Chondrocyte (in vitro differentiated cells): Measurements from ENCODE around the gene VWCE. TPM values are rescaled to one million over a fixed set of nuclear protein-coding genes. Genes with fewer than 3 reads are reported as not detected.

Source experiments
- DNase-seq: peaks from one replicate; pipeline ENCODE4 v3.0.0; 2021; ENCODE audit warnings: mixed read lengths, low spot score
- H3K27ac Mint-ChIP-seq: one replicate; pipeline ENCODE4 v1.8.0; 2021; ENCODE audit warnings: mild to moderate bottlenecking, moderate library complexity, mixed read lengths; ENCODE audit not compliant: unreplicated experiment
- H3K27me3 Mint-ChIP-seq: 2 replicates; pipeline ENCODE4 v1.8.0; 2021; ENCODE audit warnings: low read depth, mixed read lengths
- H3K36me3 Mint-ChIP-seq: 2 replicates; pipeline ENCODE4 v1.8.0; 2021; ENCODE audit warnings: low read depth, mixed read lengths
- H3K4me1 Mint-ChIP-seq: 2 replicates; pipeline ENCODE4 v1.8.0; 2021; ENCODE audit warnings: low read depth, mild to moderate bottlenecking, mixed read lengths
- H3K4me3 Mint-ChIP-seq: one replicate; pipeline ENCODE4 v1.8.0; 2021; ENCODE audit warnings: mild to moderate bottlenecking, moderate library complexity, mixed read lengths; ENCODE audit not compliant: unreplicated experiment
- H3K9me3 Mint-ChIP-seq: 2 replicates; pipeline ENCODE4 v1.8.0; 2021; ENCODE audit warnings: low read depth, mixed read lengths
- total RNA-seq: library from RNA; stranded (reverse); gene quantifications from 3 replicates; pipeline ENCODE4 v1.2.1, GENCODE V29; 2021
- TF ChIP-seq, protein P1 (sequence below): fragments of 200-600 bp; sonication (generic); IDR thresholded peaks from 2 replicates; pipeline ENCODE4 v1.5.0; 2021; ENCODE audit warnings: antibody characterized with exemption, mild to moderate bottlenecking, moderate library complexity

Gene VWCE
- total RNA-seq, 1 donor from 2014 or later = 4.1 TPM

DNA sequence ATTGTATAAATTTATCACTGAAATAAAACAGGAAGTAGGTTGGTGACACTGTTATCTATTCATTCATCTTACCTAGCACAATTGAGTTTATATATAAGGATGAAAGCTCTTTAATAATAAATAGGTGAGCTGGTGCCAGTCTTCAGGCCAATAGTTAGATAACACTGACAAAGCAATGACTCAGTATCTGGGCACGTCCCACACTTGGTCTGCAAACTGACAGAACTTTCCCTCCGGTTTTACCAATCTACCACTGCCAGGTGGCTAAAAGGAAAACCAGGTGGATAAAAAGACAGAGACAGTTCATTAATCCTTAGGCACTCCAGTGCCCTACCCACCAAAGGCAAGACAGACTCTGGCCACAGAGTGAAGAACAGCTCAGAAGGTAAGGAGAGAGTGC is 20.1 kb upstream of the VWCE start:
- TF ChIP-seq, protein P1, sequence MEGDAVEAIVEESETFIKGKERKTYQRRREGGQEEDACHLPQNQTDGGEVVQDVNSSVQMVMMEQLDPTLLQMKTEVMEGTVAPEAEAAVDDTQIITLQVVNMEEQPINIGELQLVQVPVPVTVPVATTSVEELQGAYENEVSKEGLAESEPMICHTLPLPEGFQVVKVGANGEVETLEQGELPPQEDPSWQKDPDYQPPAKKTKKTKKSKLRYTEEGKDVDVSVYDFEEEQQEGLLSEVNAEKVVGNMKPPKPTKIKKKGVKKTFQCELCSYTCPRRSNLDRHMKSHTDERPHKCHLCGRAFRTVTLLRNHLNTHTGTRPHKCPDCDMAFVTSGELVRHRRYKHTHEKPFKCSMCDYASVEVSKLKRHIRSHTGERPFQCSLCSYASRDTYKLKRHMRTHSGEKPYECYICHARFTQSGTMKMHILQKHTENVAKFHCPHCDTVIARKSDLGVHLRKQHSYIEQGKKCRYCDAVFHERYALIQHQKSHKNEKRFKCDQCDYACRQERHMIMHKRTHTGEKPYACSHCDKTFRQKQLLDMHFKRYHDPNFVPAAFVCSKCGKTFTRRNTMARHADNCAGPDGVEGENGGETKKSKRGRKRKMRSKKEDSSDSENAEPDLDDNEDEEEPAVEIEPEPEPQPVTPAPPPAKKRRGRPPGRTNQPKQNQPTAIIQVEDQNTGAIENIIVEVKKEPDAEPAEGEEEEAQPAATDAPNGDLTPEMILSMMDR = no peak
- H3K4me1 Mint-ChIP-seq = no peaks in the 10 kb centered on the region
- no peaks in the 10 kb centered on the region for H3K9me3 Mint-ChIP-seq
- no peaks in the 10 kb centered on the region for H3K27me3 Mint-ChIP-seq
- H3K27ac Mint-ChIP-seq = no peak overlapping the region
- H3K4me3 Mint-ChIP-seq = no peak overlapping the region
- peaks cover 39% of the 10 kb centered on the region for H3K36me3 Mint-ChIP-seq
- DNase-seq = no peak

DNA sequence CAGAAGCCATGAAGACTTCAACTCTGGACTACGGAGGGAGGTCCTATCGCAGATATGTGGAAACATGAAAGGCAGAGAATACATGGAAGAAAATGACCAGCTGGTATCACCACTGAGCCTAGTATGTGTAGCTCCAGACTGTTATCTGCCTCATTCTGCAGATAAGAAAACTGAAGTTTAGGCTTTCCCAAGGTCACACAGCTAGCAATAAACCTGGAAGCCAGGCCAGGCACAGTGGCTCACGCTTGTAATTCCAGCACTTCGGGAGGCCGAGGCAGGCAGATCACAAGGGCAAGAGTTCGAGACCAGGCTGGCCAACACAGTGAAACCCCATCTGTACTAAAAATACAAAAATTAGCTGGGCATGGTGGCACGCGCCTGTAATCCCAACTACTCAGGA is 15.6 kb upstream of the VWCE start:
- Mint-ChIP-seq H3K4me3 (no peak overlapping the region), H3K36me3 (peaks cover 35% of the 10 kb centered on the region), H3K27me3 (no peaks in the 10 kb centered on the region), H3K4me1 (no peaks in the 10 kb centered on the region), H3K27ac (no peak overlapping the region), H3K9me3 (no peaks in the 10 kb centered on the region)
- DNase-seq = no peak
- TF ChIP-seq, protein P1 = no peak

DNA sequence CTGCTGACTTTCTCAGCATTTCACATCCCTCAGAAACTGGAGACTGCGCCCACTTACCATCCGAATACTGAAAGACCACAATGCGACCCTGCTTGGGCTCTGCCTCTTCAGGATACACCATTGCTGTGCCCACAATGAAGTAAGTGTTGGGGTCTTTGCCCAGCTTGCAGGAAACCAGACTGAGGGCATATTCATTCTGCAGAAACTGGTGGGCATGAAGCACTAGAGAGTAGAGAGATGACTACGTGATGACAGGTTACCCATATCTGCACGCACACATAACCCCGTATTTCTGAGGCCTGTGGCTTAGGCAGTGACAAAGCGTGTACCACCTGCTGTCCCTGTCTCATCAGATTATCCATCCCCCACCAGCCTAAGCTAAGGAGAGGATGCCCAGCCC is 14.6 kb upstream of the VWCE start:
- no peaks in the 10 kb centered on the region for H3K9me3 Mint-ChIP-seq
- no peak for DNase-seq
- H3K4me3 Mint-ChIP-seq = no peak overlapping the region
- H3K4me1 Mint-ChIP-seq = no peaks in the 10 kb centered on the region
- H3K27me3 Mint-ChIP-seq = no peaks in the 10 kb centered on the region
- peaks cover 33% of the 10 kb centered on the region for H3K36me3 Mint-ChIP-seq
- TF ChIP-seq, protein P1 = no peak
- H3K27ac Mint-ChIP-seq = no peak overlapping the region

DNA sequence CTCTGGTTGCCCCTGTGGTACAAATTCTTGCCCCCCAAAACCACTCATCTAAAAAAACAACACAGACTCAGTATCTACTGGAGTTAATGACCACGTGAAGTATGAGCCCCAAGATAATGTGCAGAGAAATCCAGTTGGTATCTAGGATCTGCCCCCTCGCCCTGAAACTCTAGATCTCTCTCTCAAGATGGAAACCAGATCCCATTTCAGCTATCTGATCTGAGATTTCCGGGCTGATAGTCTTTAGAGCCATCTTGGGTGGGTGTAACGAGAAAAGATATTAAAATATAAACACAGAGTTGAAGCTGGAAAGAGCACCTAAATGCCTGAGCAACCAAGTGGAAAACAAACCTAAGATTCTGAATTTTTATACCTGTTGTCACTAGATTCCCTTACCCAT is 14.0 kb upstream of the VWCE start:
- Mint-ChIP-seq H3K4me1 (no peaks in the 10 kb centered on the region), H3K27ac (no peak overlapping the region), H3K36me3 (peaks cover 33% of the 10 kb centered on the region), H3K27me3 (no peaks in the 10 kb centered on the region), H3K9me3 (no peaks in the 10 kb centered on the region), H3K4me3 (no peak overlapping the region)
- no peak for DNase-seq
- TF ChIP-seq, protein P1 = no peak

DNA sequence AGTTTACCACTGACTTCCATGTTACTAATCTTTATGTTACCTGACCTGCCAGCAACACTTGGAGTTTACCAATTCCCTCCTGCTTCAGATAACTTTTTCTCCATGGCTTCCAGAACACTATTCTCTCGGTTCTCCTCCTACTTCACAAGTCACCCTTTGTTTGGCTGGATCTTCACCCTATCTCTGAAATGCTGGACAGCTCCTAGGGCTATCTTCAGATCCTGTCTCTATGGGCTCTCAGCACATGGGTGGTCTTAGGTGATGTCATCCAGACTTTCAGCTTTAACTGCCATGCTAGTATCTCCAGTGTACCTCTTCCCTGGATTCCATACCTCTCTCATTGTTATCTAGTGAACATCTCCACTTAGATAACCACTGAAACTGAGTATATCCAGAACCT is 12.2 kb upstream of the VWCE start:
- no peak overlapping the region for H3K27ac Mint-ChIP-seq
- no peaks in the 10 kb centered on the region for H3K27me3 Mint-ChIP-seq
- DNase-seq = no peak
- no peaks in the 10 kb centered on the region for H3K4me1 Mint-ChIP-seq
- no peaks in the 10 kb centered on the region for H3K9me3 Mint-ChIP-seq
- H3K36me3 Mint-ChIP-seq = peaks cover 33% of the 10 kb centered on the region
- TF ChIP-seq, protein P1 = no peak
- no peak overlapping the region for H3K4me3 Mint-ChIP-seq
